C4-2B (cell line): ENCODE results near the gene DOCK9.

Experiments used
- H3K27ac ChIP-seq: fragments of 450-650 bp; 2 replicates; pipeline ENCODE4 v1.5.1; 2017
- ZFX ChIP-seq: fragments of 450-650 bp; IDR thresholded peaks from 2 replicates; pipeline ENCODE4 v1.6.1; 2017
- TF ChIP-seq, protein P1 (sequence below): fragments of 450-650 bp; conservative IDR thresholded peaks from 2 replicates; pipeline ENCODE4 v1.5.1; 2017; ENCODE audit warnings: mild to moderate bottlenecking

The DOCK9 gene

DNA sequence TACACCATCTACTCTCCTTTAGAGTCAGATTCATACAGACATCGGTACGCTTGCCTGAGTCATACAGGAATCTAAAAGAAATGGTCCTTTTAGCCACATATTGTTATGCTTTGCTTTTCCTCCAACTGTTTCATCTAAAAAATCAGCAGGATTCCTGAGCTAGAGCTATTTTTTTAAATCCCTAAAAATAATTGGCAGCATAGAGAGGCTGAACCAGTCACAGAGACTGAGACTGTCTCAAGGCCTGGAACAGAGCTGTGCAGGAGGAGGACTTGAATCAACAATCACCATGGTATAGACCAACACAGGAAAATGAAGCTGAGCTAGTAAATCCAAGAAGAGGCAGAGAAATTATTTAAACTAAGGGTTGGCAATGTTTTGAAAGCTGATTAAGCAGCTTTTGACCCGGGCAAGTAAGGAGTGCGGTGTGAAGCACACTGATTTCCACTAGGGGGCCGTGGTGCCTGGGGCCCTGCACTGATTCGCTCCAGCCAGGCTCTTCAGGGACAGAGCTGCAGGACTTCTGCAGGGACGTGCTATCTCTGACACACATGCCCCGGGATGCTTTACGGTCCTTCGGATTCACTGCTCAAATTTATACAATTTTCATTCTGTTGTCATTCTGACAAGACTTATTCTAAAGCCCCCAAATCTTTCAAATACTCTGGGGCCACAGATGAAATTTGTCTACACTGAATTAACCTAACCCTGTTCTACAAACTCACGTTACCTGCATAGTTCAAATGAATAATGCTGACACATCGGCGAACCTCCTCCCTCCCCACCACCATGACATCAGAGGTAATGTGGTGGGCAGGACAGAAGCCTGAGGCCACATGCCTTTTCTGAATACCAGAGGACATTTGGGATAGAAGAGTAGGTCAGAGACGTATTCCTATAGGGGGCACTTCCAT lies 137.8 kb downstream of the DOCK9 start:
- TF ChIP-seq, protein P1, sequence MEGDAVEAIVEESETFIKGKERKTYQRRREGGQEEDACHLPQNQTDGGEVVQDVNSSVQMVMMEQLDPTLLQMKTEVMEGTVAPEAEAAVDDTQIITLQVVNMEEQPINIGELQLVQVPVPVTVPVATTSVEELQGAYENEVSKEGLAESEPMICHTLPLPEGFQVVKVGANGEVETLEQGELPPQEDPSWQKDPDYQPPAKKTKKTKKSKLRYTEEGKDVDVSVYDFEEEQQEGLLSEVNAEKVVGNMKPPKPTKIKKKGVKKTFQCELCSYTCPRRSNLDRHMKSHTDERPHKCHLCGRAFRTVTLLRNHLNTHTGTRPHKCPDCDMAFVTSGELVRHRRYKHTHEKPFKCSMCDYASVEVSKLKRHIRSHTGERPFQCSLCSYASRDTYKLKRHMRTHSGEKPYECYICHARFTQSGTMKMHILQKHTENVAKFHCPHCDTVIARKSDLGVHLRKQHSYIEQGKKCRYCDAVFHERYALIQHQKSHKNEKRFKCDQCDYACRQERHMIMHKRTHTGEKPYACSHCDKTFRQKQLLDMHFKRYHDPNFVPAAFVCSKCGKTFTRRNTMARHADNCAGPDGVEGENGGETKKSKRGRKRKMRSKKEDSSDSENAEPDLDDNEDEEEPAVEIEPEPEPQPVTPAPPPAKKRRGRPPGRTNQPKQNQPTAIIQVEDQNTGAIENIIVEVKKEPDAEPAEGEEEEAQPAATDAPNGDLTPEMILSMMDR, result peak; percentile 91
- no peak for TF ChIP-seq ZFX
- H3K27ac ChIP-seq, result no peak overlapping the region

DNA sequence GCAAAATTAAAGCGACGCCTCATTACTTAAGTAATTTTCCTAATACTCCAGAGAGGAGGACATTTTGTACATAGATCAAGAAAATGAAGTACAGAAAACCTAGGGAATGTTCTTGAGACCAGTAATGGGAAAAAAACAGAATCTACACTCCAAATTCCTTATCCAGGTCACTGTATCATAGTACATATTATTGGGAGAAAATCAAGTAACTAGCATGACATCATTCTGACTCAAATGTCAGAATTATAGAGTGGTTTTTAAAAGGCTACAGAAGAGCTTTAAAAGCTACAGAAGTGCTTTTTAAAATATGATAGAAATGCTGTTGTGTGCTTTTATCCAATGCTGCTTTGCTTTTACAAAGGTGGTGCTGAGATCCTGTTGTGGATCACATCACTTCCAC lies 139.1 kb downstream of the DOCK9 start:
- TF ChIP-seq, protein P1, result no peak
- no peak for TF ChIP-seq ZFX

DNA sequence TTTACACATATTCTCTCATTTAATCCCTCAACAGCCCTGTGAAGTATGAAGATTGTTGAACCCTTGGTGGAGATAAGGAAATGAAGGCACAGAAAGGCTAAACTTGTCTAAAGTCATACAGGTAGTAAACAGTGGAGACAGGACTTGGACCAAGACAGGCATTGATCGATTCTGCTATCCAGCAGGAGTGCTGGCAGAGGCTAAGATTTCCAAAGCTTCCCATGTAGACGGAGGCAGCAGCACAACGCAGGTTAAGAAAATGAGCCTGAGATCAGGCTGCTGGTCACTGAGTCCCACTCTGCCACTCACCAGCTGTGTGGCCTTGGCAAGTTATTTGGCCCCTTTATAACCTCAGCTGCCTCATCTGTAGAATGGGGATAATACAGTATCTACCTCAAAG lies 140.0 kb downstream of the DOCK9 start:
- no peak overlapping the region for H3K27ac ChIP-seq
- TF ChIP-seq ZFX, result no peak
- TF ChIP-seq, protein P1, result no peak

More for the DNA sequence above, 139.1 kb downstream of the DOCK9 start:
- H3K27ac ChIP-seq, result no peak overlapping the region

DNA sequence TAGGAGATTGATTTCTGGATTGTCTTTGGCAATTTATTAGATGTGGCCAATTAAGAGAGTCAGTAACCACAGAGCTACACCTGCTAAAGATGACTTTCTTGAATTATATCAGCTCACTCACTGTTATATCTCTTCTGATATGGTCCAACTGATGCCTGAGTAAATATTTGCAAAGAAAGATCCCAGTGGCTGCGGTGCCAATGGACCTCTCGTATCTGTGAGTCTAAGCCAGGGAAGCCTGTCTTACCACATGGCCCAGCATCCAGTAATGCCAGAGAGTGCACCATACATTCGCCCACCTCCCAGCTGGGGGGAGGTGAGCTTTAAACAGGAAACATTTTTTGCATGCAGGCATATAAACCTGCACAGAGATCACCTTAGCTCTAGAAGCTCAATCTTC lies 142.7 kb downstream of the DOCK9 start:
- TF ChIP-seq, protein P1, result no peak
- TF ChIP-seq ZFX, result no peak
- H3K27ac ChIP-seq, result no peak overlapping the region

DNA sequence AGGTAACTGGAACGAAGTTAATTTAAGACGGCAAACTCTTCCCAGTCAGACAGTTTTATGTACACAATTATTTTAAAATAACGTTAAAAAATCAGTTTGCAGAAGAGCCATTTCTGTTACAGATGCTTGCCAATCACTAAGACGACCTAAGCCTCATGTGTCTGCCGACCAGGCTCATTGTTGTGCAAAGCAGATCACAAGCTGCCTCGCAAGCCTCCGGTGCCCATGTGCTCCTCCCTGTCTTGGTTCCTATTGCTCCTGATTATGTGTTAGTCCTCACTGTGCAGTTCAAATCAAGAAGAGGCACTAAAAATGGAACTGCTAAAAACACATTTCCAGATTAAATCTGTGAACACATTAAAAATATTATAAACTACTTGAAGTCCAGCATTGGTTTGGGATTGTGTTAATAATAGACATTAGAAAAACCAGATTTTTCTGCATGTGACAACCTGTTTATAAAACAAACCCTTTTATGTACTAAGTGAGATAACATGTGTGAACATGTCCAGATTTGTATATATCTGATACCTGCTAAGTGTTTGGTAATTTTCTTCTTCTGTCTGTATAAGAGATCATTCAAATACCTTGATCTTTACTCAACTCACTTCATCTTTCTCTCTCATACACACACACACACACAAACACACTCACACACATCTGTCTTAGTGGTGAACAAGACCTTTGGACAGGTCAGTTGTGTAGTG lies 143.5 kb downstream of the DOCK9 start:
- no peak overlapping the region for H3K27ac ChIP-seq
- TF ChIP-seq, protein P1, result no peak
- TF ChIP-seq ZFX, result no peak

DNA sequence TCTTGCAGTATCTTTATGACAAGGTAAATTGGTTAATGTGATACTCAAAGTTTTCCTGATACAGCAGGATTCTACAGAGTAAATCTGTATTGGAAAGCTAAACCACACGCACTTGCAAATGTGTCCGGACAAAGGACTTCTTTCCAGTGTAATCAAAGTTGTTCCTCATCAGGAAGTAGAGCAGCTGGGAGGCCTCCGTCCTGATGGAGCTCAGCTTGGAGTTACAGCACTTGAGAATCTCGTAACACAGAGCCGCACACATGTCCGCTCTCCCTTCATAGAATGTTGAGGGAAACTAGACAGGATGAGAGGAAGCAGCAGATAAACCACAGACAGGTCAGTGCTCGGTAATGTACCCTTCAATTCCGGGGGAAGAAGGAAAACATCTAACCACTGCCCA lies 146.6 kb downstream of the DOCK9 start:
- TF ChIP-seq, protein P1, result no peak
- no peak for TF ChIP-seq ZFX
- no peak overlapping the region for H3K27ac ChIP-seq

DNA sequence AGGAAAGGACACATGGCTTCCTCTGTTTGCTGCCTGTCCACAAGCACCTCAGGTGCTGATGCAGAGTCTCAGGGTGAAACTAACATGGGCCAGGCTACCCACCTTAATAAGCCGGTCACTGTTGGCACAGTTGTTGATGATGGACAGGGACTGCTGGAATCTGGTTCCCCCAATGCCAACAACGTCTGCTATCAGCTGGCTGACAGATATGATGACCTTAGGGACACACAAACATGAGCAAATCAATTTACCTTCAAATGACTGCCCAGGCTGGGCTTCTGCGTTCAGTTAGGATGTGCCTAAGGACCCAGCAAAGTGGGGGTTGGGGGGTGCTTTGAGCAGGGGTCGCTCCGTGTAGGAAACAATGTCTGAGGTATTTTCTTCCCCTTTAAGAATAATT lies 148.3 kb downstream of the DOCK9 start:
- H3K27ac ChIP-seq, result no peak overlapping the region
- TF ChIP-seq, protein P1, result no peak
- no peak for TF ChIP-seq ZFX
